GM23338 (cell line): ENCODE data around the gene CTBP2. TPM values are rescaled to one million over a fixed set of nuclear protein-coding genes. Genes with fewer than 3 reads are reported as not detected.

Experiments
- ATAC-seq: fragments of 200-7000 bp; cut with Tn5 transposase; 3 replicates; pipeline ENCODE4 v1.9.1; 2020
- DNase-seq: peaks from one replicate; pipeline ENCODE4 v3.0.0-alpha.2; 2015; ENCODE audit warnings: low spot score
- H2AFZ ChIP-seq: fragments of 200-600 bp; sonication (generic); 2 replicates; pipeline ENCODE4 v1.8.0; 2016; ENCODE audit warnings: antibody characterized with exemption, mild to moderate bottlenecking, moderate library complexity
- H3F3A ChIP-seq: fragments of 200-600 bp; sonication (generic); replicated peaks from 2 replicates; pipeline ENCODE4 v1.8.0; 2017; ENCODE audit warnings: antibody characterized with exemption, mixed run types, low read depth
- H3K27ac ChIP-seq: fragments of 200-600 bp; sonication (generic); 2 replicates; pipeline ENCODE4 v1.6.1; 2016; ENCODE audit warnings: low read depth
- H3K27me3 ChIP-seq: fragments of 200-600 bp; sonication (generic); 2 replicates; pipeline ENCODE4 v1.8.0; 2016; ENCODE audit warnings: mild to moderate bottlenecking, mixed run types, moderate library complexity; ENCODE audit not compliant: insufficient read depth
- H3K36me3 ChIP-seq: fragments of 200-600 bp; sonication (generic); 2 replicates; pipeline ENCODE4 v1.8.0; 2016; ENCODE audit warnings: mild to moderate bottlenecking; ENCODE audit not compliant: insufficient read depth
- H3K4me1 ChIP-seq: fragments of 200-600 bp; sonication (generic); 2 replicates; pipeline ENCODE4 v1.8.0; 2016; ENCODE audit warnings: mild to moderate bottlenecking, moderate library complexity; ENCODE audit not compliant: insufficient read depth
- H3K4me2 ChIP-seq: fragments of 200-600 bp; sonication (generic); 2 replicates; pipeline ENCODE4 v1.7.1; 2017; ENCODE audit warnings: mixed run types
- H3K4me3 ChIP-seq: fragments of 200-600 bp; sonication (generic); 2 replicates; pipeline ENCODE4 v1.6.1; 2016; ENCODE audit warnings: mixed run types
- H3K79me2 ChIP-seq: fragments of 200-600 bp; sonication (generic); replicated peaks from 2 replicates; pipeline ENCODE4 v1.8.0; 2017; ENCODE audit warnings: mild to moderate bottlenecking; ENCODE audit not compliant: insufficient read depth
- H3K9me2 ChIP-seq: fragments of 200-600 bp; sonication (generic); 2 replicates; pipeline ENCODE4 v1.8.0; 2017; ENCODE audit not compliant: insufficient read depth
- H4K20me1 ChIP-seq: fragments of 200-600 bp; sonication (generic); replicated peaks from 2 replicates; pipeline ENCODE4 v1.8.0; 2017; ENCODE audit warnings: mild to moderate bottlenecking; ENCODE audit not compliant: insufficient read depth
- H3K27ac Mint-ChIP-seq: 2 replicates; pipeline ENCODE4 v1.8.0; 2020; ENCODE audit warnings: inconsistent platforms, mild to moderate bottlenecking, moderate library complexity, mixed read lengths
- H3K27me3 Mint-ChIP-seq: 3 replicates; pipeline ENCODE4 v1.8.0; 2022; ENCODE audit warnings: low read depth, mild to moderate bottlenecking, moderate library complexity, mixed read lengths, inconsistent platforms; ENCODE audit not compliant: insufficient read depth, poor library complexity
- H3K36me3 Mint-ChIP-seq: 3 replicates; pipeline ENCODE4 v1.8.0; 2021; ENCODE audit warnings: low read depth, mild to moderate bottlenecking, inconsistent platforms, moderate library complexity, mixed read lengths
- H3K4me1 Mint-ChIP-seq: 3 replicates; pipeline ENCODE4 v1.8.0; 2020; ENCODE audit warnings: mild to moderate bottlenecking, inconsistent platforms, mixed read lengths
- H3K4me3 Mint-ChIP-seq: 3 replicates; pipeline ENCODE4 v1.8.0; 2021; ENCODE audit warnings: moderate library complexity, mild to moderate bottlenecking, inconsistent platforms, mixed read lengths
- H3K9me3 Mint-ChIP-seq: 3 replicates; pipeline ENCODE4 v1.8.0; 2020; ENCODE audit warnings: moderate library complexity, mild to moderate bottlenecking, inconsistent platforms, mixed read lengths
- CREB1 ChIP-seq: fragments of 250-450 bp; sonication (Bioruptor Pico); IDR thresholded peaks from 2 replicates; pipeline ENCODE4 v1.5.0; 2020; ENCODE audit warnings: low read depth, mild to moderate bottlenecking, moderate library complexity
- NANOG ChIP-seq: IDR thresholded peaks from 2 replicates; pipeline ENCODE4 v1.6.1; 2016; ENCODE audit warnings: antibody characterized with exemption, borderline replicate concordance
- POLR2AphosphoS5 ChIP-seq: IDR thresholded peaks from 2 replicates; pipeline ENCODE4 v1.6.1; 2016; ENCODE audit warnings: antibody characterized with exemption, low read depth
- ZNF114 ChIP-seq: fragments of 250-450 bp; sonication (Bioruptor Pico); IDR thresholded peaks from 2 replicates; pipeline ENCODE4 v1.5.0; 2020; ENCODE audit warnings: mild to moderate bottlenecking, moderate library complexity
- ZNF331 ChIP-seq: fragments of 250-450 bp; sonication (Bioruptor Pico); IDR thresholded peaks from 2 replicates; pipeline ENCODE4 v1.5.0; 2020; ENCODE audit warnings: low read depth, mild to moderate bottlenecking, moderate library complexity
- polyA plus RNA-seq: library from polyadenylated mRNA; unstranded; fragments of >200 nt; fragmentation: Nextera tagmentation; extraction: Ambion mirVana; gene quantifications from 2 replicates; pipeline ENCODE4 v1.2.1, GENCODE V29; 2016
- total RNA-seq: library from RNA; depleted of rRNA; stranded (reverse); fragments of >200 nt; shearing (Covaris generic); gene quantifications from 2 replicates; pipeline ENCODE4 v1.2.3, GENCODE V29; 2014
- TF ChIP-seq, protein P1 (sequence below): fragments of 250-450 bp; sonication (Bioruptor Pico); IDR thresholded peaks from 2 replicates; pipeline ENCODE4 v1.5.0; 2020; ENCODE audit warnings: mild to moderate bottlenecking, moderate library complexity
- TF ChIP-seq, protein P2 (sequence below): IDR thresholded peaks from 2 replicates; pipeline ENCODE4 v1.6.1; 2016; ENCODE audit warnings: antibody characterized with exemption
- TF ChIP-seq, protein P3 (sequence below), 2 experiments: fragments of 200-600 bp in 1 of 2; sonication (generic) in 1 of 2; conservative IDR thresholded peaks; 2 replicates each; pipeline versions ENCODE4 v1.5.1 to v1.6.1; 2016 to 2017; ENCODE audit warnings: antibody characterized with exemption in 2 of 2, low read depth in 2 of 2, mild to moderate bottlenecking in 2 of 2, moderate library complexity in 1 of 2

Gene CTBP2
- total and polyA plus RNA-seq, 2 experiments from 2014 or later: 133 to 265 TPM

DNA sequence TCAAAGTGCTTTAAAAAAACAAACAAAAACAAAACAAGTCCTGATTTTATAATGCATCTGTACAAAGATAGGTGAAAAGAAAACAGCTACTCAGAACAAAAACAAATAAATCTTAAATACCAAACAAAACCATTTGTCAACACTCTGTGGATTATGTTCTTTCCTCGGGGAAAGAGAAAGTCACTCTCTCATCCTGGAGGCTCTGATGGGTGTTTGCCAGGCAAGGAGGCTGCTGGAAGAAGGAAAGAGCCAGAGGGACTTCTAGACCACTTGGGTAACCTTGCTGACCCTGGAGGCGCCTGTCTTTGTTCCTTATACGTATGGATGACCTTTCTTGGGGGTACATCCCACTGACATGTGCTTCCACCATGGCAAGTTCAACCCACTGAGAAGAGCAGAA lies 125.7 kb downstream of the CTBP2 start:
- Histone ChIP-seq H3F3A (peaks cover 4% of the 10 kb centered on the region), H3K4me2 (no peak overlapping the region), H3K79me2 (peaks cover 100% of the 10 kb centered on the region), H3K27me3 (no peaks in the 10 kb centered on the region), H3K4me3 (no peak overlapping the region), H3K36me3 (no peaks in the 10 kb centered on the region), H3K4me1 (peaks cover 70% of the 10 kb centered on the region), H3K9me2 (no peaks in the 10 kb centered on the region), H3K27ac (peak overlapping the region; percentile 4; the same call in 1 of the 2 replicates), H4K20me1 (peaks cover 73% of the 10 kb centered on the region), H2AFZ (no peak overlapping the region)
- Mint-ChIP-seq H3K36me3 (peaks cover 90% of the 10 kb centered on the region), H3K27ac (peak overlapping the region; percentile 57), H3K27me3 (peaks cover 52% of the 10 kb centered on the region), H3K4me1 (peaks cover 88% of the 10 kb centered on the region), H3K9me3 (no peaks in the 10 kb centered on the region), H3K4me3 (no peak overlapping the region)
- no peak for ATAC-seq
- TF ChIP-seq, protein P1, sequence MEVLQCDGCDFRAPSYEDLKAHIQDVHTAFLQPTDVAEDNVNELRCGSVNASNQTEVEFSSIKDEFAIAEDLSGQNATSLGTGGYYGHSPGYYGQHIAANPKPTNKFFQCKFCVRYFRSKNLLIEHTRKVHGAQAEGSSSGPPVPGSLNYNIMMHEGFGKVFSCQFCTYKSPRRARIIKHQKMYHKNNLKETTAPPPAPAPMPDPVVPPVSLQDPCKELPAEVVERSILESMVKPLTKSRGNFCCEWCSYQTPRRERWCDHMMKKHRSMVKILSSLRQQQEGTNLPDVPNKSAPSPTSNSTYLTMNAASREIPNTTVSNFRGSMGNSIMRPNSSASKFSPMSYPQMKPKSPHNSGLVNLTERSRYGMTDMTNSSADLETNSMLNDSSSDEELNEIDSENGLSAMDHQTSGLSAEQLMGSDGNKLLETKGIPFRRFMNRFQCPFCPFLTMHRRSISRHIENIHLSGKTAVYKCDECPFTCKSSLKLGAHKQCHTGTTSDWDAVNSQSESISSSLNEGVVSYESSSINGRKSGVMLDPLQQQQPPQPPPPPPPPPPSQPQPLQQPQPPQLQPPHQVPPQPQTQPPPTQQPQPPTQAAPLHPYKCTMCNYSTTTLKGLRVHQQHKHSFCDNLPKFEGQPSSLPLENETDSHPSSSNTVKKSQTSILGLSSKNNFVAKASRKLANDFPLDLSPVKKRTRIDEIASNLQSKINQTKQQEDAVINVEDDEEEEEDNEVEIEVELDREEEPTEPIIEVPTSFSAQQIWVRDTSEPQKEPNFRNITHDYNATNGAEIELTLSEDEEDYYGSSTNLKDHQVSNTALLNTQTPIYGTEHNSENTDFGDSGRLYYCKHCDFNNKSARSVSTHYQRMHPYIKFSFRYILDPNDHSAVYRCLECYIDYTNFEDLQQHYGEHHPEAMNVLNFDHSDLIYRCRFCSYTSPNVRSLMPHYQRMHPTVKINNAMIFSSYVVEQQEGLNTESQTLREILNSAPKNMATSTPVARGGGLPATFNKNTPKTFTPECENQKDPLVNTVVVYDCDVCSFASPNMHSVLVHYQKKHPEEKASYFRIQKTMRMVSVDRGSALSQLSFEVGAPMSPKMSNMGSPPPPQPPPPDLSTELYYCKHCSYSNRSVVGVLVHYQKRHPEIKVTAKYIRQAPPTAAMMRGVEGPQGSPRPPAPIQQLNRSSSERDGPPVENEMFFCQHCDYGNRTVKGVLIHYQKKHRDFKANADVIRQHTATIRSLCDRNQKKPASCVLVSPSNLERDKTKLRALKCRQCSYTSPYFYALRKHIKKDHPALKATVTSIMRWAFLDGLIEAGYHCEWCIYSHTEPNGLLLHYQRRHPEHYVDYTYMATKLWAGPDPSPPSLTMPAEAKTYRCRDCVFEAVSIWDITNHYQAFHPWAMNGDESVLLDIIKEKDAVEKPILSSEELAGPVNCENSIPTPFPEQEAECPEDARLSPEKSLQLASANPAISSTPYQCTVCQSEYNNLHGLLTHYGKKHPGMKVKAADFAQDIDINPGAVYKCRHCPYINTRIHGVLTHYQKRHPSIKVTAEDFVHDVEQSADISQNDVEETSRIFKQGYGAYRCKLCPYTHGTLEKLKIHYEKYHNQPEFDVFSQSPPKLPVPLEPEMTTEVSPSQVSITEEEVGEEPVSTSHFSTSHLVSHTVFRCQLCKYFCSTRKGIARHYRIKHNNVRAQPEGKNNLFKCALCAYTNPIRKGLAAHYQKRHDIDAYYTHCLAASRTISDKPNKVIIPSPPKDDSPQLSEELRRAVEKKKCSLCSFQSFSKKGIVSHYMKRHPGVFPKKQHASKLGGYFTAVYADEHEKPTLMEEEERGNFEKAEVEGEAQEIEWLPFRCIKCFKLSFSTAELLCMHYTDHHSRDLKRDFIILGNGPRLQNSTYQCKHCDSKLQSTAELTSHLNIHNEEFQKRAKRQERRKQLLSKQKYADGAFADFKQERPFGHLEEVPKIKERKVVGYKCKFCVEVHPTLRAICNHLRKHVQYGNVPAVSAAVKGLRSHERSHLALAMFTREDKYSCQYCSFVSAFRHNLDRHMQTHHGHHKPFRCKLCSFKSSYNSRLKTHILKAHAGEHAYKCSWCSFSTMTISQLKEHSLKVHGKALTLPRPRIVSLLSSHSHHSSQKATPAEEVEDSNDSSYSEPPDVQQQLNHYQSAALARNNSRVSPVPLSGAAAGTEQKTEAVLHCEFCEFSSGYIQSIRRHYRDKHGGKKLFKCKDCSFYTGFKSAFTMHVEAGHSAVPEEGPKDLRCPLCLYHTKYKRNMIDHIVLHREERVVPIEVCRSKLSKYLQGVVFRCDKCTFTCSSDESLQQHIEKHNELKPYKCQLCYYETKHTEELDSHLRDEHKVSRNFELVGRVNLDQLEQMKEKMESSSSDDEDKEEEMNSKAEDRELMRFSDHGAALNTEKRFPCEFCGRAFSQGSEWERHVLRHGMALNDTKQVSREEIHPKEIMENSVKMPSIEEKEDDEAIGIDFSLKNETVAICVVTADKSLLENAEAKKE (CRISPR knock-in tag): no peak
- TF ChIP-seq POLR2AphosphoS5 (no peak), ZNF331 (CRISPR knock-in tag) (no peak), NANOG (no peak), ZNF114 (no peak), CREB1 (CRISPR knock-in tag) (no peak)
- TF ChIP-seq, protein P2, sequence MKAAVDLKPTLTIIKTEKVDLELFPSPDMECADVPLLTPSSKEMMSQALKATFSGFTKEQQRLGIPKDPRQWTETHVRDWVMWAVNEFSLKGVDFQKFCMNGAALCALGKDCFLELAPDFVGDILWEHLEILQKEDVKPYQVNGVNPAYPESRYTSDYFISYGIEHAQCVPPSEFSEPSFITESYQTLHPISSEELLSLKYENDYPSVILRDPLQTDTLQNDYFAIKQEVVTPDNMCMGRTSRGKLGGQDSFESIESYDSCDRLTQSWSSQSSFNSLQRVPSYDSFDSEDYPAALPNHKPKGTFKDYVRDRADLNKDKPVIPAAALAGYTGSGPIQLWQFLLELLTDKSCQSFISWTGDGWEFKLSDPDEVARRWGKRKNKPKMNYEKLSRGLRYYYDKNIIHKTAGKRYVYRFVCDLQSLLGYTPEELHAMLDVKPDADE: no peak
- TF ChIP-seq, protein P3, sequence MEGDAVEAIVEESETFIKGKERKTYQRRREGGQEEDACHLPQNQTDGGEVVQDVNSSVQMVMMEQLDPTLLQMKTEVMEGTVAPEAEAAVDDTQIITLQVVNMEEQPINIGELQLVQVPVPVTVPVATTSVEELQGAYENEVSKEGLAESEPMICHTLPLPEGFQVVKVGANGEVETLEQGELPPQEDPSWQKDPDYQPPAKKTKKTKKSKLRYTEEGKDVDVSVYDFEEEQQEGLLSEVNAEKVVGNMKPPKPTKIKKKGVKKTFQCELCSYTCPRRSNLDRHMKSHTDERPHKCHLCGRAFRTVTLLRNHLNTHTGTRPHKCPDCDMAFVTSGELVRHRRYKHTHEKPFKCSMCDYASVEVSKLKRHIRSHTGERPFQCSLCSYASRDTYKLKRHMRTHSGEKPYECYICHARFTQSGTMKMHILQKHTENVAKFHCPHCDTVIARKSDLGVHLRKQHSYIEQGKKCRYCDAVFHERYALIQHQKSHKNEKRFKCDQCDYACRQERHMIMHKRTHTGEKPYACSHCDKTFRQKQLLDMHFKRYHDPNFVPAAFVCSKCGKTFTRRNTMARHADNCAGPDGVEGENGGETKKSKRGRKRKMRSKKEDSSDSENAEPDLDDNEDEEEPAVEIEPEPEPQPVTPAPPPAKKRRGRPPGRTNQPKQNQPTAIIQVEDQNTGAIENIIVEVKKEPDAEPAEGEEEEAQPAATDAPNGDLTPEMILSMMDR (conservative IDR thresholded peaks at IDR 0.05; ENCODE audit: low read depth in 2 of 2): no peak
- no peak for DNase-seq
